OCI-LY3 (cell line): ENCODE results near the gene SLAIN2.

Source experiments
- EZH2phosphoT487 ChIP-seq: fragments of 200-600 bp; shearing (Covaris generic); IDR thresholded peaks from 2 replicates; pipeline ENCODE4 v1.6.1; 2018; ENCODE audit warnings: antibody characterized with exemption, mixed run types, low read depth
- TF ChIP-seq, protein P1 (sequence below): fragments of 200-600, 300-600 bp; sonication (generic); IDR thresholded peaks from 2 replicates; pipeline ENCODE4 v1.5.1; 2014; ENCODE audit warnings: antibody characterized with exemption, low read length, low read depth

DNA sequence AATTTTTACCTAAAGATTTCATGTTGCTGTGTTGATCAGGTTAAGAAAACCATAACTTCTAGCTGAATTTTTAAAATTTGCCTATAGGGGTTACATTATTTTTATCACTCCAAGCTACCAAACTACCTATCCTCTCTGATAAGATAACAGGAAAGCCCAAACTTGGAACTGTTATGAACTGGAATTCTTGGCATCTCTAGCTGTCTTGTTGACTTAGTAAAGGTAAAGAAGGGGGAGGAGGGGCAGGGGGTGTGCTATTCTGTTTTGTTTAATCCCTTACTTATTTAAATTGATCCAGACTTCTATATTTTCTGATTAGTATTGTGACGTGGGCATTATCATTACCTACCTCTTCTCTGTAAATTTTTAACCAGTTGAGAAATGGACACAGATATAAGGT lies 54.7 kb downstream of the SLAIN2 start:
- TF ChIP-seq, protein P1, sequence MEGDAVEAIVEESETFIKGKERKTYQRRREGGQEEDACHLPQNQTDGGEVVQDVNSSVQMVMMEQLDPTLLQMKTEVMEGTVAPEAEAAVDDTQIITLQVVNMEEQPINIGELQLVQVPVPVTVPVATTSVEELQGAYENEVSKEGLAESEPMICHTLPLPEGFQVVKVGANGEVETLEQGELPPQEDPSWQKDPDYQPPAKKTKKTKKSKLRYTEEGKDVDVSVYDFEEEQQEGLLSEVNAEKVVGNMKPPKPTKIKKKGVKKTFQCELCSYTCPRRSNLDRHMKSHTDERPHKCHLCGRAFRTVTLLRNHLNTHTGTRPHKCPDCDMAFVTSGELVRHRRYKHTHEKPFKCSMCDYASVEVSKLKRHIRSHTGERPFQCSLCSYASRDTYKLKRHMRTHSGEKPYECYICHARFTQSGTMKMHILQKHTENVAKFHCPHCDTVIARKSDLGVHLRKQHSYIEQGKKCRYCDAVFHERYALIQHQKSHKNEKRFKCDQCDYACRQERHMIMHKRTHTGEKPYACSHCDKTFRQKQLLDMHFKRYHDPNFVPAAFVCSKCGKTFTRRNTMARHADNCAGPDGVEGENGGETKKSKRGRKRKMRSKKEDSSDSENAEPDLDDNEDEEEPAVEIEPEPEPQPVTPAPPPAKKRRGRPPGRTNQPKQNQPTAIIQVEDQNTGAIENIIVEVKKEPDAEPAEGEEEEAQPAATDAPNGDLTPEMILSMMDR = no peak
- TF ChIP-seq EZH2phosphoT487 = no peak
